Prostate gland (tissue), 2 donors: ENCODE measurements around the gene DLGAP4. TPM values are rescaled to one million over a fixed set of nuclear protein-coding genes. Genes with fewer than 3 reads are reported as not detected.

Experiments used
- DNase-seq: peaks from one replicate; pipeline ENCODE4 v3.0.0-alpha.2; 2019; ENCODE audit warnings: low spot score
- H3K27ac ChIP-seq, 2 donors: fragments of 200-600 bp; sonication (generic); 2 replicates each; pipeline ENCODE4 v1.5.1; 2017 to 2019
- H3K27me3 ChIP-seq: fragments of 200-600 bp; sonication (generic); replicated peaks from 2 replicates; pipeline ENCODE4 v1.5.1; 2019; ENCODE audit not compliant: insufficient read depth
- H3K36me3 ChIP-seq, 2 donors: fragments of 200-600 bp; sonication (generic); 1 replicate in 1 of 2; 2 replicates in 1 of 2; pipeline versions ENCODE4 v1.5.1 to v1.8.1; 2017 to 2019
- H3K4me1 ChIP-seq: fragments of 200-600 bp; sonication (generic); replicated peaks from 2 replicates; pipeline ENCODE4 v1.5.1; 2019
- H3K4me3 ChIP-seq, 2 donors: fragments of 200-600 bp; sonication (generic); 2 replicates each; pipeline ENCODE4 v1.5.1; 2017 to 2019
- H3K9me3 ChIP-seq: fragments of 200-600 bp; sonication (generic); 2 replicates; pipeline ENCODE4 v1.5.1; 2017
- CTCF ChIP-seq, 4 experiments: fragments of 200-600 bp in 2 of 4; fragments of 450-650 bp in 2 of 4; sonication (generic) in 2 of 4; IDR thresholded peaks; 1 replicate in 3 of 4; 2 replicates in 1 of 4; pipeline ENCODE4 v1.5.1; 2016 to 2019; ENCODE audit warnings: antibody characterized with exemption in 4 of 4, mild to moderate bottlenecking in 2 of 4, moderate library complexity in 2 of 4
- POLR2A ChIP-seq: fragments of 450-650 bp; IDR thresholded peaks from one replicate; pipeline ENCODE4 v1.6.1; 2016; ENCODE audit warnings: antibody characterized with exemption, mild to moderate bottlenecking
- POLR2AphosphoS5 ChIP-seq: sonication (generic); formaldehyde crosslinking; IDR thresholded peaks from one replicate; pipeline ENCODE4 v1.6.1; 2017; ENCODE audit warnings: antibody characterized with exemption
- WGBS: methylation state at CpG from one replicate; pipeline ENCODE4 v1.1.5; 2018; 5-methylcytosine and 5-hydroxymethylcytosine counted together
- intact Hi-C: fragments of 100-400 bp; cut with DNase I; formaldehyde crosslinking; loops from one replicate; pipeline ENCODE4 v1.14.2; 2022
- total RNA-seq, 2 donors: library from RNA; depleted of rRNA; stranded (reverse); fragments of >200 nt; gene quantifications; one replicate each; pipeline ENCODE4 v1.1.0, GENCODE V29; 2016

DLGAP4 gene
- total RNA-seq, 2 donors from 2014 or later = 38.0 to 104 TPM

- no peak for DNase-seq
- Histone ChIP-seq H3K9me3 (no peaks in the 10 kb centered on the region), H3K27me3 (no peaks in the 10 kb centered on the region), H3K27ac (no peak overlapping the region), H3K36me3 (no peaks in the 10 kb centered on the region), H3K4me3 (no peak overlapping the region), H3K4me1 (no peaks in the 10 kb centered on the region)
- TF ChIP-seq POLR2A (no peak), POLR2AphosphoS5 (no peak), CTCF (IDR thresholded peaks at IDR 0.05) (no peak)
- intact Hi-C loops = no loop called here
- WGBS = 93% methylated on average over 12 of the region's 12 CpGs
These were observed 43.7 kb upstream of the DLGAP4 start for GRCh38 chr20:36262440-36262839.

- Histone ChIP-seq H3K27ac (no peak overlapping the region), H3K4me1 (no peaks in the 10 kb centered on the region), H3K9me3 (no peaks in the 10 kb centered on the region), H3K4me3 (no peak overlapping the region), H3K27me3 (no peaks in the 10 kb centered on the region), H3K36me3 (no peaks in the 10 kb centered on the region)
- intact Hi-C loops = no loop called here
- TF ChIP-seq POLR2AphosphoS5 = no peak
- no peak for TF ChIP-seq POLR2A
- no peak for TF ChIP-seq CTCF (IDR thresholded peaks at IDR 0.05)
- 90% methylated on average over 20 of the region's 20 CpGs for WGBS
- no peak for DNase-seq
These were observed 41.5 kb upstream of the DLGAP4 start for GRCh38 chr20:36264426-36265246.

- TF ChIP-seq POLR2A (no peak), POLR2AphosphoS5 (no peak), CTCF (IDR thresholded peaks at IDR 0.05) (no peak)
- WGBS = 87% methylated on average over 6 of the region's 6 CpGs
These were observed 40.0 kb upstream of the DLGAP4 start for GRCh38 chr20:36266189-36266588.

GRCh38 chr20:36267605-36268381, 38.3 kb upstream of the DLGAP4 start:
- Histone ChIP-seq H3K4me3 (no peak overlapping the region), H3K27ac (no peak overlapping the region), H3K36me3 (no peaks in the 10 kb centered on the region), H3K4me1 (no peaks in the 10 kb centered on the region), H3K9me3 (no peaks in the 10 kb centered on the region), H3K27me3 (no peaks in the 10 kb centered on the region)
- WGBS = 68% methylated on average over 16 of the region's 24 CpGs
- no peak for TF ChIP-seq CTCF (IDR thresholded peaks at IDR 0.05)
- no peak for TF ChIP-seq POLR2AphosphoS5
- no peak for TF ChIP-seq POLR2A
- no peak for DNase-seq
- intact Hi-C loops = no loop called here

More at GRCh38 chr20:36266189-36266588, 40.0 kb upstream of the DLGAP4 start:
- DNase-seq = no peak
- Histone ChIP-seq H3K9me3 (no peaks in the 10 kb centered on the region), H3K4me3 (no peak overlapping the region), H3K27me3 (no peaks in the 10 kb centered on the region), H3K4me1 (no peaks in the 10 kb centered on the region), H3K36me3 (no peaks in the 10 kb centered on the region), H3K27ac (no peak overlapping the region)
- intact Hi-C loops = no loop called here
